NCI-H345 treated with DMSO at 0.1 percent for 48 hours (cell line): ENCODE data around the gene SLC9A5.

Experiments used
- DNase-seq: peaks from one replicate; lab custom pipeline; 2025; ENCODE audit not compliant: unreplicated experiment; lab: John Stamatoyannopoulos, UW

SLC9A5 gene

GRCh38 chr16:67215706-67216105 lies 33.1 kb upstream of the SLC9A5 start:
- DNase-seq = no peak

GRCh38 chr16:67216612-67217490 lies 31.9 kb upstream of the SLC9A5 start:
- no peak for DNase-seq

- DNase-seq = no peak
Observed at GRCh38 chr16:67223992-67224391, 24.8 kb upstream of the SLC9A5 start.

- DNase-seq = no peak
Observed at GRCh38 chr16:67226295-67226803, 22.4 kb upstream of the SLC9A5 start.

- DNase-seq = peak; percentile 79
Observed at GRCh38 chr16:67226804-67227566, 21.8 kb upstream of the SLC9A5 start, which contains the start of gene TMEM208. TSS of gene TMEM208 (plus strand) at chr16:67227130. CDS start at chr16:67227219, 89 bp downstream.

GRCh38 chr16:67227567-67227921 lies 21.2 kb upstream of the SLC9A5 start:
- DNase-seq = no peak

- no peak for DNase-seq
Observed at GRCh38 chr16:67228034-67228785, 20.6 kb upstream of the SLC9A5 start.

- DNase-seq = no peak
Observed at GRCh38 chr16:67228905-67229304, 19.9 kb upstream of the SLC9A5 start.

GRCh38 chr16:67229906-67230808 lies 18.6 kb upstream of the SLC9A5 start:
- DNase-seq = no peak

GRCh38 chr16:67230809-67231660 lies 17.7 kb upstream of the SLC9A5 start:
- DNase-seq = no peak

GRCh38 chr16:67233596-67233995 lies 15.2 kb upstream of the SLC9A5 start:
- DNase-seq = no peak

- DNase-seq = no peak
Observed at GRCh38 chr16:67234180-67234597, 14.6 kb upstream of the SLC9A5 start.

- DNase-seq = no peak
Observed at GRCh38 chr16:67235816-67236562, 12.8 kb upstream of the SLC9A5 start.

GRCh38 chr16:67236563-67237395 lies 12.0 kb upstream of the SLC9A5 start:
- DNase-seq = no peak

GRCh38 chr16:67237396-67238277 lies 11.1 kb upstream of the SLC9A5 start:
- no peak for DNase-seq

- no peak for DNase-seq
Observed at GRCh38 chr16:67238278-67238575, 10.6 kb upstream of the SLC9A5 start.
